Measurements from ENCODE around the gene BMX.

Gene BMX

DNA sequence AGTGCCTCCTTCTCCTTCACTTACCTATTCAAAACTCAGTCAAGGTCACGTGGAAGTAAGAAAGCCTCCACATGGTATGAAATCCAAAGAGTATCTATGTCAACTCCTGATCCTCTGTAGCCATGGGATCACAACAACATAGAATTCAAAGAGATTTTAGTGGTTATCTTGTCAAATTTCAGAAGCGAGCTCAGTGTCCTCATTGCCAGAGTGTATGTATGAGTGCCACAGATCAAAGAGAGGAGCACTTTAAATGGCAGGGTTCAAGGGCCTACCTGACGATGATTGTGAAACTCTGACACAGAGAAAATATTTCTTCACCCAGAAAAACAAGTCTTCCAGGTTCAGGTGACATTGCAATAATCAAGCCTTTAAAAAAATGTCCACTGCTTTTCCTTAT, 101.3 kb downstream of the BMX start:
- no peaks in the 10 kb centered on the region for H3K36me3 ChIP-seq (ENCODE audit: insufficient read depth, low read length)
- H3K4me1 ChIP-seq (ENCODE audit: control insufficient read depth, insufficient read depth, low read length, unreplicated experiment), result no peaks in the 10 kb centered on the region
- peaks cover 19% of the 10 kb centered on the region; the same call in 1 of the 2 replicates for H3K27me3 ChIP-seq (ENCODE audit: insufficient read depth, low read length)
- H3K4me3 ChIP-seq (ENCODE audit: low read depth, low read length), result no peak overlapping the region
- H3K79me2 ChIP-seq (ENCODE audit: control insufficient read depth, insufficient read depth, low read length, unreplicated experiment), result no peaks in the 10 kb centered on the region
- no peak overlapping the region for H3K27ac ChIP-seq (ENCODE audit: low read depth, low read length)
- no peak overlapping the region for H2AFZ ChIP-seq (ENCODE audit: low read length, unreplicated experiment)

DNA sequence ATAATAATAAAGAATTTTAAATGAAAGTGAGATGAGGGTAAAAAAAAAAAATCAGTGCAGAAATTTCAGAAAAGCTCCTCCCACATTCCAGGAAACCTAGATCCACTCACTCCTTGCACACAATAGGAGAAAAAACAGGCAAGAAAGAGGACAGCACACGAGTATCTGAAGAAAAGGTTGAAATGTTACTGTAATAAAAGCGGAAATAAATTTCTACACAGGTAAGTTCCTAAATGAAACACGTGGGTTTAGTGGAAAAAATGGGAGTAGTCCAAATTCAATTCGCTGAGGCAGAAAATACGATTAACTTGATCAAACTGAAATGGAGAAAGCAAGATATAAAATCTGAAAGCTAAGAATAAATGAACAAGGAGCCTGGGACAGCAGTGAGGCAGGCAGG, 102.2 kb downstream of the BMX start:
- H2AFZ ChIP-seq (ENCODE audit: low read length, unreplicated experiment), result no peak overlapping the region
- H3K79me2 ChIP-seq (ENCODE audit: control insufficient read depth, insufficient read depth, low read length, unreplicated experiment), result no peaks in the 10 kb centered on the region
- H3K27me3 ChIP-seq (ENCODE audit: insufficient read depth, low read length), result peaks cover 18% of the 10 kb centered on the region; the same call in 1 of the 2 replicates
- H3K4me1 ChIP-seq (ENCODE audit: control insufficient read depth, insufficient read depth, low read length, unreplicated experiment), result no peaks in the 10 kb centered on the region
- no peak overlapping the region for H3K4me3 ChIP-seq (ENCODE audit: low read depth, low read length)
- H3K27ac ChIP-seq (ENCODE audit: low read depth, low read length), result no peak overlapping the region
- no peaks in the 10 kb centered on the region for H3K36me3 ChIP-seq (ENCODE audit: insufficient read depth, low read length)

GRCh38 chrX:15605226-15605625, 104.6 kb downstream of the BMX start:
- H3K36me3 ChIP-seq (ENCODE audit: insufficient read depth, low read length), result no peaks in the 10 kb centered on the region
- no peak overlapping the region for H3K4me3 ChIP-seq (ENCODE audit: low read depth, low read length)
- H2AFZ ChIP-seq (ENCODE audit: low read length, unreplicated experiment), result no peak overlapping the region
- H3K27ac ChIP-seq (ENCODE audit: low read depth, low read length), result no peak overlapping the region
- H3K4me1 ChIP-seq (ENCODE audit: control insufficient read depth, insufficient read depth, low read length, unreplicated experiment), result no peaks in the 10 kb centered on the region
- peaks cover 14% of the 10 kb centered on the region; the same call in 1 of the 2 replicates for H3K27me3 ChIP-seq (ENCODE audit: insufficient read depth, low read length)
- no peaks in the 10 kb centered on the region for H3K79me2 ChIP-seq (ENCODE audit: control insufficient read depth, insufficient read depth, low read length, unreplicated experiment)
